Vagina (tissue), 2 donors: Measurements from ENCODE around the gene KMT5C. TPM values are rescaled to one million over a fixed set of nuclear protein-coding genes. Genes with fewer than 3 reads are reported as not detected.

ENCODE experiments used
- DNase-seq, 2 donors: peaks; one replicate each; pipeline ENCODE4 v3.0.0-alpha.2; 2017; ENCODE audit errors: extremely low spot score in 2 of 2
- H3K27ac ChIP-seq: fragments of 200-600 bp; sonication (generic); one replicate; pipeline ENCODE4 v1.5.1; 2019
- H3K27me3 ChIP-seq: fragments of 200-600 bp; sonication (generic); one replicate; pipeline ENCODE4 v1.5.1; 2019
- H3K36me3 ChIP-seq, 2 donors: fragments of 200-600 bp; sonication (generic); one replicate each; pipeline ENCODE4 v1.5.1; 2017 to 2019
- H3K4me1 ChIP-seq: fragments of 200-600 bp; sonication (generic); one replicate; pipeline ENCODE4 v1.5.1; 2019
- H3K4me3 ChIP-seq, 2 donors: fragments of 200-600 bp; sonication (generic); 1 replicate in 1 of 2; 2 replicates in 1 of 2; pipeline ENCODE4 v1.5.1; 2016 to 2019
- H3K9me3 ChIP-seq: fragments of 200-600 bp; sonication (generic); one replicate; pipeline ENCODE4 v1.5.1; 2019
- CTCF ChIP-seq, 3 experiments: fragments of 450-650 bp in 2 of 3; fragments of 200-600 bp in 1 of 3; sonication (generic) in 1 of 3; IDR thresholded peaks; one replicate each; pipeline ENCODE4 v1.5.1; 2017 to 2019; ENCODE audit warnings: antibody characterized with exemption in 3 of 3, mild to moderate bottlenecking in 2 of 3, moderate library complexity in 2 of 3
- POLR2A ChIP-seq, 2 donors: fragments of 450-650 bp; IDR thresholded peaks; one replicate each; pipeline ENCODE4 v1.6.1; 2017; ENCODE audit warnings: antibody characterized with exemption in 2 of 2, mild to moderate bottlenecking in 2 of 2, moderate library complexity in 2 of 2
- POLR2AphosphoS5 ChIP-seq, 2 donors: sonication (generic); formaldehyde crosslinking; IDR thresholded peaks; one replicate each; pipeline ENCODE4 v1.9.0; 2017; ENCODE audit warnings: antibody characterized with exemption in 2 of 2, mild to moderate bottlenecking in 2 of 2, low read depth in 1 of 2; ENCODE audit not compliant: insufficient read depth in 1 of 2
- intact Hi-C: fragments of 100-400 bp; cut with DNase I; formaldehyde crosslinking; loops from one replicate; pipeline ENCODE4 v1.15.1; 2023
- total RNA-seq: library from RNA; depleted of rRNA; stranded (reverse); fragments of >200 nt; gene quantifications from one replicate; pipeline ENCODE4 v1.2.3, GENCODE V29; 2016

Gene KMT5C
- total RNA-seq, 1 donor from 2014 or later: 19.2 TPM

GRCh38 chr19:55301459-55302317 lies 38.0 kb upstream of the KMT5C start:
- peaks cover 6% of the 10 kb centered on the region for H3K4me1 ChIP-seq
- TF ChIP-seq POLR2AphosphoS5 (IDR thresholded peaks at IDR 0.05; ENCODE audit: insufficient read depth in 1 of 2, low read depth in 1 of 2) (peak; percentile 34 to 67), POLR2A (IDR thresholded peaks at IDR 0.05) (no peak), CTCF (IDR thresholded peaks at IDR 0.05) (peak; percentile 93 to 97 (median 96))
- H3K9me3 ChIP-seq: no peaks in the 10 kb centered on the region
- H3K27ac ChIP-seq: no peak overlapping the region
- H3K27me3 ChIP-seq: no peaks in the 10 kb centered on the region
- DNase-seq: no peak
- peak overlapping the region; percentile 5 to 43 for H3K4me3 ChIP-seq
- no peaks in the 10 kb centered on the region for H3K36me3 ChIP-seq
- intact Hi-C loops: loop anchor here (10.0 kb wide), 2 partner anchors 73 to 203 kb away; partner anchors contain the start of genes IL11 and TMEM190

GRCh38 chr19:55302318-55302703 lies 37.4 kb upstream of the KMT5C start:
- DNase-seq: no peak
- Histone ChIP-seq H3K4me3 (peak overlapping the region in 1 of 2 donors; percentile 5), H3K27me3 (no peaks in the 10 kb centered on the region), H3K4me1 (peaks cover 6% of the 10 kb centered on the region), H3K36me3 (no peaks in the 10 kb centered on the region), H3K9me3 (no peaks in the 10 kb centered on the region), H3K27ac (no peak overlapping the region)
- TF ChIP-seq POLR2AphosphoS5 (IDR thresholded peaks at IDR 0.05; ENCODE audit: insufficient read depth in 1 of 2, low read depth in 1 of 2) (no peak), POLR2A (IDR thresholded peaks at IDR 0.05) (no peak), CTCF (IDR thresholded peaks at IDR 0.05) (no peak)
- intact Hi-C loops: loop anchor here (10.0 kb wide), 2 partner anchors 72 to 202 kb away; partner anchors contain the start of genes IL11 and TMEM190

- H3K27ac ChIP-seq: no peak overlapping the region
- H3K36me3 ChIP-seq: no peaks in the 10 kb centered on the region
- H3K4me3 ChIP-seq: no peak overlapping the region
- DNase-seq: no peak
- intact Hi-C loops: loop anchor here (10.0 kb wide), 2 partner anchors 71 to 201 kb away; partner anchors contain the start of genes IL11 and TMEM190
- H3K9me3 ChIP-seq: no peaks in the 10 kb centered on the region
- peaks cover 6% of the 10 kb centered on the region for H3K4me1 ChIP-seq
- H3K27me3 ChIP-seq: no peaks in the 10 kb centered on the region
- TF ChIP-seq CTCF (IDR thresholded peaks at IDR 0.05): no peak
- TF ChIP-seq POLR2AphosphoS5 (IDR thresholded peaks at IDR 0.05; ENCODE audit: insufficient read depth in 1 of 2, low read depth in 1 of 2): no peak
- no peak for TF ChIP-seq POLR2A (IDR thresholded peaks at IDR 0.05)
These were observed 36.2 kb upstream of the KMT5C start for GRCh38 chr19:55303477-55303876.

DNA sequence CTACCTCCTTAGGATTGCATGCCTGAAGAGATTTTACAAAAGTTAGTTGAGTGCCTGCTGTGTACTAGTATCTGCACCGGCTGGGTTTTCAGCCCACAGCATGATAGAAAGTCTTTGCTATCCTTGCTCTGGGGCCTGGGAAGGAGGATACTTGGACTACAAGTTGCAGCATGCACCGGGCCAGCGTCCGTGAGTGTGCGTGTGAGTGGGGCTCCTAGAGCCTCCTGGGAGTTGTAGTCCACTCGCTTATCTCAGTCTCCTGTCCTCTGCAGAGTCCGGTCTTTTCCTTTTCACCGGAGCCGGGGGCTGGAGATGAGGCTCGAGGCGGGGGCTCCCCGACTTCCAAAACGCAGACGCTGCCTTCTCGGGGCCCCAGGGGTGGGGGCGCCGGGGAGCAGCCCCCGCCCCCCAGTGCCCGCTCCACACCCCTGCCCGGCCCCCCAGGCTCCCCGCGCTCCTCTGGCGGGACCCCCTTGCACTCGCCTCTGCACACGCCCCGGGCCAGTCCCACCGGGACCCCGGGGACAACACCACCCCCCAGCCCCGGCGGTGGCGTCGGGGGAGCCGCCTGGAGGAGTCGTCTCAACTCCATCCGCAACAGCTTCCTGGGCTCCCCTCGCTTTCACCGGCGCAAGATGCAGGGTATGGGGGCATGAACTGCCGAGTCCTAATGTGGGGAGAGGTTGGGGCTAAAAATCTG lies 35.2 kb upstream of the KMT5C start:
- Histone ChIP-seq H3K9me3 (no peaks in the 10 kb centered on the region), H3K27ac (no peak overlapping the region), H3K4me3 (no peak overlapping the region), H3K4me1 (peaks cover 6% of the 10 kb centered on the region), H3K36me3 (no peaks in the 10 kb centered on the region), H3K27me3 (no peaks in the 10 kb centered on the region)
- no peak for DNase-seq
- intact Hi-C loops: loop anchor here (10.0 kb wide), 2 partner anchors 70 to 200 kb away; partner anchors contain the start of genes IL11 and TMEM190
- TF ChIP-seq POLR2AphosphoS5 (IDR thresholded peaks at IDR 0.05; ENCODE audit: insufficient read depth in 1 of 2, low read depth in 1 of 2): no peak
- no peak for TF ChIP-seq POLR2A (IDR thresholded peaks at IDR 0.05)
- TF ChIP-seq CTCF (IDR thresholded peaks at IDR 0.05): no peak
